ENCODE data around the gene NXPE1.

DNA sequence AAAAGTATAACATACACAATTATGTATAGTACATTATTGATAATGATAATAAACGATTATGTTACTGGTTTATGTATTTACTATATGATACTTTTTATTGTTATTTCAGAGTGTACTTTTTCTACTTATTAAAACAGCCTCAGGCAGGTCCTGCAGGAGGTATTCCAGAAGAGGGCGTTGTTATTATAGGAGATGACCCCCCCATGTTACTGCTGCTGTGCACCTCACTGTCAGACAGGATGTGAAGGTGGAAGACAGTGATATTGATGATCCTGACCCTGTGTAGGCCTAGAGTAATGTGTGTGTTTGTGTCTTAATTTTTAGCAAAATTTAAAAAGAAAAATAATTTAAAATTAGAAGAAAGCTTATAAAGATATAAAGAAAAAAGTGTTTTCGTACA lies 62.8 kb downstream of the NXPE1 start:
- TF ChIP-seq, protein P1, sequence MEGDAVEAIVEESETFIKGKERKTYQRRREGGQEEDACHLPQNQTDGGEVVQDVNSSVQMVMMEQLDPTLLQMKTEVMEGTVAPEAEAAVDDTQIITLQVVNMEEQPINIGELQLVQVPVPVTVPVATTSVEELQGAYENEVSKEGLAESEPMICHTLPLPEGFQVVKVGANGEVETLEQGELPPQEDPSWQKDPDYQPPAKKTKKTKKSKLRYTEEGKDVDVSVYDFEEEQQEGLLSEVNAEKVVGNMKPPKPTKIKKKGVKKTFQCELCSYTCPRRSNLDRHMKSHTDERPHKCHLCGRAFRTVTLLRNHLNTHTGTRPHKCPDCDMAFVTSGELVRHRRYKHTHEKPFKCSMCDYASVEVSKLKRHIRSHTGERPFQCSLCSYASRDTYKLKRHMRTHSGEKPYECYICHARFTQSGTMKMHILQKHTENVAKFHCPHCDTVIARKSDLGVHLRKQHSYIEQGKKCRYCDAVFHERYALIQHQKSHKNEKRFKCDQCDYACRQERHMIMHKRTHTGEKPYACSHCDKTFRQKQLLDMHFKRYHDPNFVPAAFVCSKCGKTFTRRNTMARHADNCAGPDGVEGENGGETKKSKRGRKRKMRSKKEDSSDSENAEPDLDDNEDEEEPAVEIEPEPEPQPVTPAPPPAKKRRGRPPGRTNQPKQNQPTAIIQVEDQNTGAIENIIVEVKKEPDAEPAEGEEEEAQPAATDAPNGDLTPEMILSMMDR (IDR thresholded peaks at IDR 0.05; ENCODE audit: low read length) = no peak
- TF ChIP-seq EZH2 (IDR thresholded peaks at IDR 0.05; ENCODE audit: borderline replicate concordance, low read length) = no peak

All from OCI-LY1 (cell line).